Stomach (tissue), 4 donors: ENCODE data around the gene CEACAM16.

ENCODE experiments used
- EP300 ChIP-seq: sonication (generic); formaldehyde crosslinking; IDR thresholded peaks from one replicate; pipeline ENCODE4 v1.6.1; 2017; ENCODE audit warnings: antibody characterized with exemption
- POLR2A ChIP-seq, 4 donors: fragments of 450-650 bp; IDR thresholded peaks; one replicate each; pipeline ENCODE4 v1.6.1; 2016; ENCODE audit warnings: antibody characterized with exemption in 4 of 4, control low read depth in 2 of 4, mild to moderate bottlenecking in 1 of 4, moderate library complexity in 1 of 4
- POLR2AphosphoS5 ChIP-seq, 3 donors: sonication (generic); formaldehyde crosslinking; IDR thresholded peaks; one replicate each; pipeline ENCODE4 v1.6.1; 2016; ENCODE audit warnings: antibody characterized with exemption in 3 of 3
- TF ChIP-seq, protein P1 (sequence below), 7 experiments: fragments of 450-650 bp in 4 of 7; fragments of 200-600 bp in 3 of 7; sonication (generic) in 3 of 7; IDR thresholded peaks; one replicate each; pipeline ENCODE4 v1.5.1; 2016 to 2019; ENCODE audit warnings: antibody characterized with exemption in 7 of 7, control low read depth in 2 of 7, mild to moderate bottlenecking in 1 of 7

DNA sequence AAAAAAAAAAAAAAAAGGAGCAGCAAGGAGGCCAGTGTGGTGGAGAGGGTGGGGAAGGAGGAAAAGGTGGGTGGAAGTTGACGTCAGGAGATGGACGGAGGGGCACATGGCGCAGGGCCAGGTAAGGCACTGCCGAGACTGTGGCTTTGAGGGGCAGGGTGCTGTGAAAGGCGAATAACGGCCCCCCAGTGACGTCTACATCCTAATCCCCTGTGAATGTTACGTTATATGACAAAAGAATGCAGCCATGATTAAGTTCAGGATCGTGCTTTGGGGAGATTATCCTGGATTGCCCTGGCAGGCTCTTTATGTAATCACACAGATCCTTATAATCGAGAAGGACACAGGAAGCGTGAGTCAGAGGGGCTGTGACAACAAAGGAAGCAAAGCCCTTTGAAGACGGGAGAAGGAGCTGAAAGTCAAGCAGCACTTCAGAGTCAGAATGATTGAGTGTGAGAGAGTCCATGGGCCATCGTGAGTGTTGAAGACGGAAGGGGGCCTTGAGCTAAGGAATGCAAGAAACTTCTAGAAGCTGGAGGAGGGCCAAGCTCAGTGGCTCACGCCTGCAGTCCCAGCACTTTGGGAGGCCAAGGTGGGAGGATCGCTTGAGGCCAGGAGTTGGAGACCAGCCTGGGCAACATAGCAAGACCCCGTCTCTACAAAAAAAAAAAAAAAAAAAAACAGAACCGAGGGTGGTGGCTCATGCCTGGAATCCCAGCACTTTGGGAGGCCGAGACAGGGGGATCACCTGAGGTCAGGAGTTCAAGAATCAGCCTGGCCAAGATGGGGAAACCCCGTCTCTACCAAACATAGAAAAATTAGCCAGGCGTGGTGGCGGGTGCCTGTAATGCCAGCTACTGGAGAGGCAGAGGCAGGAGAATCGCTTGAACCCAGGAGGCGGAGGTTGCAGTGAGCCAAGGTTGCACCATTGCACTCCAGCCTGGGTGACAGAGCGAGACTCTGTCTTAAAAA is 13.8 kb upstream of the CEACAM16 start:
- TF ChIP-seq, protein P1, sequence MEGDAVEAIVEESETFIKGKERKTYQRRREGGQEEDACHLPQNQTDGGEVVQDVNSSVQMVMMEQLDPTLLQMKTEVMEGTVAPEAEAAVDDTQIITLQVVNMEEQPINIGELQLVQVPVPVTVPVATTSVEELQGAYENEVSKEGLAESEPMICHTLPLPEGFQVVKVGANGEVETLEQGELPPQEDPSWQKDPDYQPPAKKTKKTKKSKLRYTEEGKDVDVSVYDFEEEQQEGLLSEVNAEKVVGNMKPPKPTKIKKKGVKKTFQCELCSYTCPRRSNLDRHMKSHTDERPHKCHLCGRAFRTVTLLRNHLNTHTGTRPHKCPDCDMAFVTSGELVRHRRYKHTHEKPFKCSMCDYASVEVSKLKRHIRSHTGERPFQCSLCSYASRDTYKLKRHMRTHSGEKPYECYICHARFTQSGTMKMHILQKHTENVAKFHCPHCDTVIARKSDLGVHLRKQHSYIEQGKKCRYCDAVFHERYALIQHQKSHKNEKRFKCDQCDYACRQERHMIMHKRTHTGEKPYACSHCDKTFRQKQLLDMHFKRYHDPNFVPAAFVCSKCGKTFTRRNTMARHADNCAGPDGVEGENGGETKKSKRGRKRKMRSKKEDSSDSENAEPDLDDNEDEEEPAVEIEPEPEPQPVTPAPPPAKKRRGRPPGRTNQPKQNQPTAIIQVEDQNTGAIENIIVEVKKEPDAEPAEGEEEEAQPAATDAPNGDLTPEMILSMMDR (IDR thresholded peaks at IDR 0.05) = no peak
- TF ChIP-seq POLR2AphosphoS5 (IDR thresholded peaks at IDR 0.05) (peak in 1 of 3 donors; percentile 55), POLR2A (IDR thresholded peaks at IDR 0.05) (no peak), EP300 (no peak)
